ENCODE data around the gene CAMTA1. TPM values are rescaled to one million over a fixed set of nuclear protein-coding genes. Genes with fewer than 3 reads are reported as not detected.

CAMTA1 gene
- polyA plus RNA-seq, 1 of the 3 experiments (the other 2 are of a cell fraction), result 63.1 TPM

DNA sequence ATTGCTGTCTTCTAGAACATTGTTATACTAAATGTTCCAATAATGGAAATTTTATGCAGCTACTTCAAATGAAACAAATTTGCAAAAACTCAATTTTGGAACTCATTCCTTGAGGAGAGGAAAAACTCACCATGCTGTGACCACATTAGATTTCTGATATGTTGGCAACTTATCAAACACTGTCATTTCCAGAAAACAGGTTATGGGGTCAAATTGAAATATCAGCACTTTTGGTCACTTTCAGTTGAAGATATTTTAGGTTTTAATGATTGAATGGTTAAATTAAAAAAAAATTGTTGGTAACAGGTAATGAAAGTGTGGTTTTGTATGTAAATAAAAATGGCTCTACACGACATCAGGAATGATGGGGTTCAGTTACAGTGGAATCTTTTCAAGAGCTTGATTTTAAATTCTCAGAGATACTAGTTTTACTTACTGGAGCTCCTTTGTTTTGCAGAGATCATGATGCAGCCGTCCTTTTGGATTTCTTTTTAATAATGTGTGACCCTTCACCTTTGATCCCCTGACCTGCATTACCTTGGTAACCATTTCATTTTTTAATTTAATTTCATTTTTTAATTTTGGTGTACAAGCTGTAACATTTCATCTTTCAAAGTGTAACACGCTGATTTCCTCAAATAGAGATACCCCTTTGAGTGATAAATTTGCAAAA lies 86.2 kb downstream of the CAMTA1 start (continued):
- TF ChIP-seq RAD21 (IDR thresholded peaks at IDR 0.05; ENCODE audit: low read length) (no peak), EZH2phosphoT487 (IDR thresholded peaks at IDR 0.05; ENCODE audit: borderline replicate concordance, low read depth) (no peak), NRF1 (IDR thresholded peaks at IDR 0.05; ENCODE audit: low read depth, low read length) (no peak), EP300 (IDR thresholded peaks at IDR 0.05; ENCODE audit: borderline replicate concordance in 1 of 2, low read depth in 1 of 2, low read length in 1 of 2) (no peak)

DNA sequence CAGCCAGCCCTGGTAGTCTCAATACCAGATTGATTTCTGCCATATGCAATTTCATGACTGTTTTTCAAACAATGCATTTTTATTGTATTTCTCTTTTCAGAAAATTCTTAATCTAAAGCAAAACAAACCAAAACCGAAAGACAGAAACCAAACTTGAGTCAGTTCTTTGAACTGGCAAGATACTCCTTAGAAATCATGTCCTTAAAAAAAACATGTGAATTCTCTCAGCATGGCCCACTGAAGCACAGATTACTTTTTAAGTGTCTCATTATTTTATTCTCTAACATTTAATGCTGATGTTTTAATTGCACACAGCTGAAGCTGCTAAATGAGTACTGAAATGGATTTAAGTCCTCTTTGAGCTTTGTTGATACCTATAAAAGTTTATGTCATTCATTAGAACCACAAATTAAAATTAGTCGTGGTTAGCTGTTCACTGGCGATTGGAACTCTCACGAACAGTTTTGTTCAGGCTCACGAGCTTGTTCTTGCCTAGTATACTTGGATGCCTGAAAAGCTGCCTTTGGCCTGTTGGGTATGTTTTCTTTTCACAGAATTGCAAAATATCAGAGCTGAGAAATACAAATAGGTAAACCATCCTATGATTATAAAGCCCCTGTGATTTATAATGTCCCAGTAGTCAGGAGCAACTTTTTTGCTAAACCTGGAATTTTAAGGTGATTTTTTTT lies 87.5 kb downstream of the CAMTA1 start:
- Histone ChIP-seq H3K36me3 (replicated peaks in 1 of 2; ENCODE audit: control insufficient read depth in 1 of 2, insufficient read depth in 2 of 2, low read length in 1 of 2) (peaks cover 5 to 16% of the 10 kb centered on the region in 2 experiments), H3K79me2 (ENCODE audit: insufficient read depth) (peaks cover 39% of the 10 kb centered on the region; the same call in 1 of the 2 replicates), H3K9ac (no peak overlapping the region), H3K27me3 (ENCODE audit: insufficient read depth) (no peaks in the 10 kb centered on the region), H2AFZ (ENCODE audit: low read depth) (no peak overlapping the region), H3K4me1 (ENCODE audit: control insufficient read depth in 1 of 2, insufficient read depth in 2 of 2, low read depth in 1 of 2, low read length in 1 of 2) (peaks cover 12 to 21% of the 10 kb centered on the region in 2 experiments), H3F3A (replicated peaks; ENCODE audit: insufficient read depth) (peaks cover 14% of the 10 kb centered on the region), H3K4me3 (ENCODE audit: low read depth in 2 of 2, low read length in 1 of 2) (no peak overlapping the region), H3K9me2 (no peaks in the 10 kb centered on the region), H3K4me2 (no peak overlapping the region), H3K9me3 (no peaks in the 10 kb centered on the region), H3K27ac (ENCODE audit: low read depth in 2 of 2, low read length in 1 of 2) (no peak overlapping the region), H4K20me1 (ENCODE audit: insufficient read depth) (peaks cover 10% of the 10 kb centered on the region)
- DNase-seq, result no peak
- ChIA-PET POLR2A (no interaction called here), CTCF (interaction anchor here (0.9 to 2.8 kb wide), 3 partner anchors 12 to 18 kb away, joined by 4 to 15 read pairs (median 4); no protein-coding TSS in a partner anchor)
- 89% methylated on average over 5 of the region's 5 CpGs for WGBS (ENCODE audit: low lambda C conversion rate)
- TF ChIP-seq, protein P1, sequence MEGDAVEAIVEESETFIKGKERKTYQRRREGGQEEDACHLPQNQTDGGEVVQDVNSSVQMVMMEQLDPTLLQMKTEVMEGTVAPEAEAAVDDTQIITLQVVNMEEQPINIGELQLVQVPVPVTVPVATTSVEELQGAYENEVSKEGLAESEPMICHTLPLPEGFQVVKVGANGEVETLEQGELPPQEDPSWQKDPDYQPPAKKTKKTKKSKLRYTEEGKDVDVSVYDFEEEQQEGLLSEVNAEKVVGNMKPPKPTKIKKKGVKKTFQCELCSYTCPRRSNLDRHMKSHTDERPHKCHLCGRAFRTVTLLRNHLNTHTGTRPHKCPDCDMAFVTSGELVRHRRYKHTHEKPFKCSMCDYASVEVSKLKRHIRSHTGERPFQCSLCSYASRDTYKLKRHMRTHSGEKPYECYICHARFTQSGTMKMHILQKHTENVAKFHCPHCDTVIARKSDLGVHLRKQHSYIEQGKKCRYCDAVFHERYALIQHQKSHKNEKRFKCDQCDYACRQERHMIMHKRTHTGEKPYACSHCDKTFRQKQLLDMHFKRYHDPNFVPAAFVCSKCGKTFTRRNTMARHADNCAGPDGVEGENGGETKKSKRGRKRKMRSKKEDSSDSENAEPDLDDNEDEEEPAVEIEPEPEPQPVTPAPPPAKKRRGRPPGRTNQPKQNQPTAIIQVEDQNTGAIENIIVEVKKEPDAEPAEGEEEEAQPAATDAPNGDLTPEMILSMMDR (IDR thresholded peaks at IDR 0.05), result no peak
- TF ChIP-seq GABPA (IDR thresholded peaks at IDR 0.05; ENCODE audit: low read depth), result no peak

DNA sequence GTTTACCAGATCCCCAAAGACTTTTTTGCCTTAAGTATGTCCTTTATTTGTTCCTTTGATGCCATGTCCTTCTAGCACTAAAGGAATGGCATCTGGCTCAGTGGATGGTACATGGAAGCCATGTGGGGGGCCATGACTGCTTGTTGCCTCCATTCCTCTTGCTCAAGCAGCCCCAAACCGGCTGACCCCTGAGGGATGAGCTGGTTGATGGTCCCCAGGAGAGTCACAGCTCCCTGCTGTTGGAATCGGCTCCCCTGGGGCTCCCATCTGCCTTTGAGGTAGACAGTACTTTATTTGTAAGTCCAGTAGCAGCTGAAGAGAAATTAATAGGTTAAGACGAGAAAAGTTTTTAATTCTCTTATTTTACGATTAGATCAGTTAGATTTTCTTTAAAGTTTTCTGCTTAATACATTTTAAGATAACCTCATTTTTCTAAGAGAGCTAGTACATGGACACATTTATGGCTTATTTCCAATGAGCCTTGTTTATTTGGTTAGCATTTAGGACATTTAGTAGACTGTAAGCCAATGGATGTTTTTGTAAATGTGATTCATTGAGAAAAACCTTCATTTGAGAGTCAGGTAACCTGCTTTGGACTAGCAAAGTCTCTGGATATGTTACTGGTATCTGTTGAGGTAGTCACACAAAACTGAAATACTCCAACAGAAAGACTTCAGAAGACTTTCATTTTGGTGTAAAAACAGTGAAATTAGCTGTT lies 88.2 kb downstream of the CAMTA1 start:
- POLR2A ChIA-PET, result interaction anchor here (0.6 kb wide), 1 partner anchor 155 kb away, joined by 3 read pairs; no protein-coding TSS in a partner anchor
- Histone ChIP-seq H3K27ac (ENCODE audit: low read depth in 2 of 2, low read length in 1 of 2) (no peak overlapping the region), H3K4me3 (ENCODE audit: low read depth in 2 of 2, low read length in 1 of 2) (no peak overlapping the region), H3K9ac (no peak overlapping the region), H4K20me1 (ENCODE audit: insufficient read depth) (peaks cover 10% of the 10 kb centered on the region), H3K79me2 (ENCODE audit: insufficient read depth) (peaks cover 32% of the 10 kb centered on the region; the same call in 1 of the 2 replicates), H3K9me2 (no peaks in the 10 kb centered on the region), H3K36me3 (replicated peaks in 1 of 2; ENCODE audit: control insufficient read depth in 1 of 2, insufficient read depth in 2 of 2, low read length in 1 of 2) (peaks cover 5 to 16% of the 10 kb centered on the region in 2 experiments), H3K4me2 (no peak overlapping the region), H3K27me3 (ENCODE audit: insufficient read depth) (no peaks in the 10 kb centered on the region), H3K4me1 (ENCODE audit: control insufficient read depth in 1 of 2, insufficient read depth in 2 of 2, low read depth in 1 of 2, low read length in 1 of 2) (peaks cover 12 to 21% of the 10 kb centered on the region in 2 experiments), H3F3A (replicated peaks; ENCODE audit: insufficient read depth) (peaks cover 14% of the 10 kb centered on the region), H3K9me3 (no peaks in the 10 kb centered on the region), H2AFZ (ENCODE audit: low read depth) (no peak overlapping the region)
- WGBS (ENCODE audit: low lambda C conversion rate), result 91% methylated on average over 4 of the region's 4 CpGs
- DNase-seq, result no peak
- CTCF ChIA-PET, result interaction anchor here (0.7 to 2.8 kb wide), 4 partner anchors 12 to 146 kb away, joined by 3 to 15 read pairs (median 4); no protein-coding TSS in a partner anchor
- TF ChIP-seq RCOR1 (IDR thresholded peaks at IDR 0.05; ENCODE audit: low read length), result no peak
- TF ChIP-seq EP300 (IDR thresholded peaks at IDR 0.05; ENCODE audit: borderline replicate concordance in 1 of 2, low read depth in 1 of 2, low read length in 1 of 2), result no peak
- no peak for TF ChIP-seq YY1 (IDR thresholded peaks at IDR 0.05; ENCODE audit: low read depth)
- TF ChIP-seq RAD21 (IDR thresholded peaks at IDR 0.05; ENCODE audit: low read length), result no peak
- TF ChIP-seq SIN3A (IDR thresholded peaks at IDR 0.05; ENCODE audit: borderline replicate concordance, low read depth, low read length), result no peak
- no peak for TF ChIP-seq GATA2 (CRISPR knock-in tag; IDR thresholded peaks at IDR 0.05)
- no peak for TF ChIP-seq MEF2A (IDR thresholded peaks at IDR 0.05; ENCODE audit: borderline replicate concordance, low read depth)
- TF ChIP-seq NFIC (IDR thresholded peaks at IDR 0.05; ENCODE audit: borderline replicate concordance), result no peak
- TF ChIP-seq, protein P2, sequence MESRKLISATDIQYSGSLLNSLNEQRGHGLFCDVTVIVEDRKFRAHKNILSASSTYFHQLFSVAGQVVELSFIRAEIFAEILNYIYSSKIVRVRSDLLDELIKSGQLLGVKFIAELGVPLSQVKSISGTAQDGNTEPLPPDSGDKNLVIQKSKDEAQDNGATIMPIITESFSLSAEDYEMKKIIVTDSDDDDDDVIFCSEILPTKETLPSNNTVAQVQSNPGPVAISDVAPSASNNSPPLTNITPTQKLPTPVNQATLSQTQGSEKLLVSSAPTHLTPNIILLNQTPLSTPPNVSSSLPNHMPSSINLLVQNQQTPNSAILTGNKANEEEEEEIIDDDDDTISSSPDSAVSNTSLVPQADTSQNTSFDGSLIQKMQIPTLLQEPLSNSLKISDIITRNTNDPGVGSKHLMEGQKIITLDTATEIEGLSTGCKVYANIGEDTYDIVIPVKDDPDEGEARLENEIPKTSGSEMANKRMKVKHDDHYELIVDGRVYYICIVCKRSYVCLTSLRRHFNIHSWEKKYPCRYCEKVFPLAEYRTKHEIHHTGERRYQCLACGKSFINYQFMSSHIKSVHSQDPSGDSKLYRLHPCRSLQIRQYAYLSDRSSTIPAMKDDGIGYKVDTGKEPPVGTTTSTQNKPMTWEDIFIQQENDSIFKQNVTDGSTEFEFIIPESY (IDR thresholded peaks at IDR 0.05; ENCODE audit: borderline replicate concordance, low read depth), result no peak
- no peak for TF ChIP-seq SMC3 (IDR thresholded peaks at IDR 0.05; ENCODE audit: low read depth, low read length)
